Ecto neural progenitor cell (in vitro differentiated cells): ENCODE data around the gene PDE4DIP.
"Not testable (repeated sequence)": the region's sequence is repeated elsewhere in the genome, so short reads cannot be mapped to it uniquely, and the experiment has no call there.

Experiments used
- DNase-seq: peaks from one replicate; pipeline ENCODE4 v3.0.0-alpha.2; 2018; ENCODE audit warnings: low spot score

PDE4DIP gene

GRCh38 chr1:148921047-148921446 is 76.8 kb downstream of the PDE4DIP start:
- not testable (repeated sequence) for DNase-seq

- not testable (repeated sequence) for DNase-seq
Measured at GRCh38 chr1:148923798-148924197, 79.6 kb downstream of the PDE4DIP start.

DNA sequence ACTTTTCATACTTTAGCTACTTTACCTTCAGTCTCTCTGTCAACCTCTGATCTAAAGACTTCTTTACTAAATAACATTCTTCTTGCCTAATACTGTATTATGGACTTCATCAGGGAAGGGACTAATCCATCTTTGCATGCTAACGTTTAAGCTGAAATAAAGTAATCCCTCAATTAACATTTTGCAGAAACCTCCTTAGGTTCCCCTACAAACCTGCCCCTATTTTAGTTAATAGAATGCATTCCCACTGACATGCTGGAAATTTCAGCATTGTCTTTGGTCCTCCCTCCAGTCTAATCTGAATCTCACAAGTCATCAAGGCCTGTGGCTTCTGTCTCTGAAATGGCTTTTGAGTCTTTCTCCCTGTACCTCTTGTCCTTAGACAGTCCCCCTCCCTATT is 83.4 kb downstream of the PDE4DIP start:
- not testable (repeated sequence) for DNase-seq

GRCh38 chr1:148929253-148929652 is 85.0 kb downstream of the PDE4DIP start:
- DNase-seq = not testable (repeated sequence)

DNA sequence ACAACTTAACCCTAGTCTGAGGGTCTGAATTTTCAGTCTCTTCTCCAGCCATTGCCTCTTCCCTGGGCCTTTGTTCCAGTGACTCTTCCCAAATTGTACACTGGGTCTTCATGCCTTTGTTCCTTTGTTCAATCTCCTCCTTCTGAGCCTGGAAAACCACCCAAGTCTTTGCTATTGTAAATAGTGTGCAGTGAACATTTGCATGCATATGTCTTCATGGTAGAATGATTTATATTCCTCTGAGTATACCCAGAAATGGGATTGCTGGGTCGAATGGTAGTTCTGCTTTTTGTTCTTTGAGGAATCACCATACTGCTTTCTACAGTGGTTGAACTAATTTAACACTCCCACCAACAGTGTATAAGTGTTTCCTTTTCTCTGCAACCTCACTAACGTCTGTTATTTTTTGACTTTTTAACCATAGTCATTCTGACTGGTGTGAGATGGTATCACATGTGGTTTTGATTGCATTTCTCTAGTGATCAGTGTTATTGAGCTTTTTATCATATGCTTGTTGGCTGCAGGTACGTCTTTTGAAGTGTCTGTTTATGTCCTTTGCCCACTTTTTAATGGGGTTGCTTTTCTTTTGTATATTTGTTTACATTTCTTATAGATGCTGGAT is 91.3 kb downstream of the PDE4DIP start:
- DNase-seq = not testable (repeated sequence)

DNA sequence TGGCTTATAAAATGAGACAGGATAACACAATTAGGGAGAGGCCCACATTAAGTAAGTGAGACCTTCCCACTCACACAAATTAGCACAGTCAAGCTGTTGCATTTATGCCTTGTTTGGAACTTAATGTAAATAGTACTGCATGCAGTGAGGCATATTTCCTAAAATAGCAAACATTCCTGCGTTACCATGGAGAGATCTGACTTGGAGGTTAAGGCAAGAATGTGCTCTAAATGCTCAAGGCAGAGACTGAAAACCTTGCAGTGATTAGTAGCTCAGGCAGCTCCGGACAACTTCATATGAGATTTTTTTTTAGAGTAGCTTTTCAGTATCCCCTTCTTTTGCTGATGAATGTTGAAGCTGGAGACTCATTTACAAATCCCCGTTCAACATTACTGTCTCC is 98.7 kb downstream of the PDE4DIP start:
- not testable (repeated sequence) for DNase-seq

- DNase-seq = not testable (repeated sequence)
Measured at GRCh38 chr1:148945130-148945529, 100.9 kb downstream of the PDE4DIP start.

- not testable (repeated sequence) for DNase-seq
Measured at GRCh38 chr1:148948768-148949167, 104.5 kb downstream of the PDE4DIP start.

GRCh38 chr1:148951336-148952227 is 107.4 kb downstream of the PDE4DIP start:
- peak; percentile 78 for DNase-seq

DNA sequence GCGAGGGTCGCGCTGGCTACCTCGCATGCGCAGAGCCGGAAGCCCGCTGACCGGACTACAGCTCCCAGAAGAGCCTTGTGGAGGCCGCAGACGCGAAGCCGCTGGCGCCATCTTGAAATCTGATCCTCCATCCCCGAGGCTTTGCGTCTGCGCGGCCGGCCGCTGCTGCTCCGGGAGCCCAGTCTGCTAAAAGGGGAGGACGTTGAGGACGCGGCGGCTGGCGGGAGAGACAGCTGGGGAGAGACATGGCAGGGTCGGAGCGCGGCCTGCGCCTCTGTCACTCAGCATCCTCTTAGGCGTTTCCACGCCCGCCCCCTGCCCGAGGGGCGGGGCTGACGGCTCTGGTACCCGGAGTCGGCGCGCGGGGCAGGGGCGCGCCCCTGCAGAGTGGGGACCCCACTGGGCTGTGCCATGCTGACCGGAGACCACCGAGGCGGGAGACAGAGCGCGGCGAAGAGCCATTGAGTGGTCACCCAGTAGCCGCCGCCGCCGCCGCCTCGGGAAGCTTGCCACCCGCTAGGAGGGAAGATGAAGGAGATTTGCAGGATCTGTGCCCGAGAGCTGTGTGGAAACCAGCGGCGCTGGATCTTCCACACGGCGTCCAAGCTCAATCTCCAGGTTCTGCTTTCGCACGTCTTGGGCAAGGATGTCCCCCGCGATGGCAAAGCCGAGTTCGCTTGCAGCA is 108.2 kb downstream of the PDE4DIP start:
- DNase-seq = not testable (repeated sequence)

DNA sequence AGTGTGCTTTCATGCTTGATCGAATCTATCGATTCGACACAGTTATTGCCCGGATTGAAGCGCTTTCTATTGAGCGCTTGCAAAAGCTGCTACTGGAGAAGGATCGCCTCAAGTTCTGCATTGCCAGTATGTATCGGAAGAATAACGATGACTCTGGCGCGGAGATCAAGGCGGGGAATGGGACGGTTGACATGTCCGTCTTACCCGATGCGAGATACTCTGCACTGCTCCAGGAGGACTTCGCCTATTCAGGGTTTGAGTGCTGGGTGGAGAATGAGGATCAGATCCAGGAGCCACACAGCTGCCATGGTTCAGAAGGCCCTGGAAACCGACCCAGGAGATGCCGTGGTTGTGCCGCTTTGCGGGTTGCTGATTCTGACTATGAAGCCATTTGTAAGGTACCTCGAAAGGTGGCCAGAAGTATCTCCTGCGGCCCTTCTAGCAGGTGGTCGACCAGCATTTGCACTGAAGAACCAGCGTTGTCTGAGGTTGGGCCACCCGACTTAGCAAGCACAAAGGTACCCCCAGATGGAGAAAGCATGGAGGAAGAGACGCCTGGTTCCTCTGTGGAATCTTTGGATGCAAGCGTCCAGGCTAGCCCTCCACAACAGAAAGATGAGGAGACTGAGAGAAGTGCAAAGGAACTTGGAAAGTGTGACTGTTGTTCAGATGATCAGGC is 108.8 kb downstream of the PDE4DIP start:
- peak; percentile 56 for DNase-seq

- peak; percentile 12 for DNase-seq
Measured at GRCh38 chr1:148953730-148954129, 109.5 kb downstream of the PDE4DIP start.

DNA sequence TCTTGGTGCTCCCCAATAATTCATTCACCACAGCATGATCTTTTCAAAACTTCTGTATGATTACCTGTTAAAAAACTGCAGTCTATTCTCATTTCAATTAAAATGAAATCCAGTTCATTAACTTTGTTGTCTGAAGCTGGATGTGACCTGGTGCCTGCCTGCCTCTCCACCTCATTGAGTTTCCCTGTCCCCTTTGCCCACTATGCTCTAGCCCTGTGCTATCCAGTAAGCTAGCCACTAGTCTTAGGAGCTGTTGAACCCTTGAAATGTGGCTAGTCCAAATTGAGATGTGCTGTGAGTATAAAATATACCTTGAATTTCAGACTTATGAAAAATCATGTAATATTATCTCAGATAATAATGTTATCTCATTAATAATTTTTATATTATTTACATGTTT is 114.1 kb downstream of the PDE4DIP start:
- not testable (repeated sequence) for DNase-seq

GRCh38 chr1:148960212-148961000 is 116.2 kb downstream of the PDE4DIP start:
- not testable (repeated sequence) for DNase-seq

DNA sequence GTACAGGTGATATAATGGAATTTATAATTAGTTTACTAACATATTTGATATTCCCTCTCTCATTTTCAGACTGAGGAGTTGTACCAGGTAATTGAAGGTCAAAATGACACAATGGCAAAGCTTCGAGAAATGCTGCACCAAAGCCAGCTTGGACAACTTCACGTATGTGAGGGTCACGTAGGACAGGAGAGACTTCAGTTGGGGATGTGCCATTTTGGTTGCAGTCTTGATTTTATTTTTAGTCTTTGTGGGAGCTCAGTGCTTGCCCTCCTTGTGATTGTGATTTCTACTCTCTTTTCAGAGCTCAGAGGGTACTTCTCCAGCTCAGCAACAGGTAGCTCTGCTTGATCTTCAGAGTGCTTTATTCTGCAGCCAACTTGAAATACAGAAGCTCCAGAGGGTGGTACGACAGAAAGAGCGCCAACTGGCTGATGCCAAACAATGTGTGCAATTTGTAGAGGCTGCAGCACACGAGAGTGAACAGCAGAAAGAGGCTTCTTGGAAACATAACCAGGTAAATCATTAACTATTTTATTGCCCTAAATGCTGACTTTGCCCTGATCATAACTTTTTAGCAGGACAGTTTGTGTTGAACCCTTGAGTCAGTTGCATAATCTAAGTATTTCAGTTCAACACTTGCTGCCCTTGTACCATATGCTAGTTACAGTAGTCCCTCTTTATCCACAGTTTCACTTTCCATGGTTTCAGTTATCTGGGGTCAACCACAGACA is 118.1 kb downstream of the PDE4DIP start:
- not testable (repeated sequence) for DNase-seq

DNA sequence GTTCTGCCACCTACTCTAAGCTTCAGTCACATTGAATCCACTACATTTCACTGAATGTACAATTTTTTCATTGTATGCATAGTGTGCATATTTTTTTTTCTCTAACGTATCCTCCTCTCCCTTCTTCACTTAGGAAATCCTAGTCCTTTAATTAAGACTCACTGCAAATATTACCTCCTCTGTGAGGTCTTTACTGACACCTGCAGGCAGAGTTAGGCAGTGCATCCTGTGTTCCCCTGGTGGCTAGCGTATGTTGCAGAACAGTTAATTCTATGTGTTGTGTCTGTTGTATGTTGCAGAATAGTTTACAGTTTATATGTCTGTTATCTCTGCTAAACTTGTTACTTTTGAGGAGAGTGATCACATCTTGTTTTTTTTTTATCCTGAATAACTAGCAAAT is 121.9 kb downstream of the PDE4DIP start:
- not testable (repeated sequence) for DNase-seq

GRCh38 chr1:148967580-148967979 is 123.4 kb downstream of the PDE4DIP start:
- DNase-seq = not testable (repeated sequence)

DNA sequence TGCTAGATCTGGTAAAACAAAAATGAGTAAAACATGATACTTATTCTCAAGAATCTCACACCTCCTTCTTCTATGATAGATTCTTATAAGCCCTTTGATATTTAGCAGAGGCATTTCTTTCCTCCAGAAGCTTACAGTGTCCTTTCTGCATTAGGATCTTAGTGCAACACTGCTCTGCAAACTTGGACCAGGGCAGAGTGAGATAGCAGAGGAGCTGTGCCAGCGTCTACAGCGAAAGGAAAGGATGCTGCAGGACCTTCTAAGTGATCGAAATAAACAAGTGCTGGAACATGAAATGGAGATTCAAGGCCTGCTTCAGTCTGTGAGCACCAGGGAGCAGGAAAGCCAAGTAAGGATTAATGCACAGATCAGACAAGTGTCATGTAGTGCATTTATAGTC is 124.5 kb downstream of the PDE4DIP start:
- DNase-seq = not testable (repeated sequence)

DNA sequence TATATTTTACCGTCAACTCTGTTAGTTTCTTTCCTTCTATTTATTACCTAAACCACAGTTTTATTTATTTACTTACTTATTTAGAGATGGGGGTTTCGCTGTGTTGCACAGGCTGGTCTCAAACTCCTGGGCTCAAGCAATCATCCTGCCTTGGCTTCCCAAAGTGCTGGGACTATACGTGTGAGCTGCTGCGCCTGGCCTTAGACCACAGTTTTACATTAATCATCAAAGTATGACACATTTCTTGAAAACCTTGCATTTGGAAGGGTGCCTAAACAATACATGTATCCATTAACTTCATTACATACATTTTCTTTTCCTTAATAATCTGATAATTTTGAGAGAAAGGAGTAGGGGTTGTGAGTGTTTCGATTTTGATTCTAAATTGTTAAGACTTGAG is 124.9 kb downstream of the PDE4DIP start:
- DNase-seq = not testable (repeated sequence)

DNA sequence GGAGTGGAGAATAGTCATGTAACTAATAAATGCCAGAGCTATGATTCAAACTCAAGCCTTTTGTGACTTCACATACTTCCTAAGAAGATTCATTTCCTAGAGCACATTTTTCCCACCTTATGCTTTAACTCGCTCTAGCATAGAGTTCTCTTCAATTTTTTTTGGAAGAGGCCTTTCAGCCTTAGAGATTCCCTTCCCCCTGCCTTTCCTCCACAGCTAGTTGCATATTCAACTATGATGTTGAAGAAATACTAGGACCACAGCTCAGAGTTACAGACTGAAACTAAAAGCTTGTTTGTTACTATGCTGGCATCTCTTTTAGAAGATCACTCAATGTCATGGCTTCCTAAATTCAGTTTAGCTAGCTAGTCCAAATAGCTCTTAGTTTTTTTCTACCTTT is 131.2 kb downstream of the PDE4DIP start:
- DNase-seq = not testable (repeated sequence)
